CD4-positive, alpha-beta T cell treated with Interferon gamma for 1 hour (primary cell): ENCODE results near the gene ANKRD44.
A peak's percentile ranks its signal among the peaks of the same experiment; 100 is the strongest.

Source experiments
- DNase-seq: peaks from one replicate; pipeline ENCODE4 v3.0.0-alpha.2; 2020

ANKRD44 gene

DNA sequence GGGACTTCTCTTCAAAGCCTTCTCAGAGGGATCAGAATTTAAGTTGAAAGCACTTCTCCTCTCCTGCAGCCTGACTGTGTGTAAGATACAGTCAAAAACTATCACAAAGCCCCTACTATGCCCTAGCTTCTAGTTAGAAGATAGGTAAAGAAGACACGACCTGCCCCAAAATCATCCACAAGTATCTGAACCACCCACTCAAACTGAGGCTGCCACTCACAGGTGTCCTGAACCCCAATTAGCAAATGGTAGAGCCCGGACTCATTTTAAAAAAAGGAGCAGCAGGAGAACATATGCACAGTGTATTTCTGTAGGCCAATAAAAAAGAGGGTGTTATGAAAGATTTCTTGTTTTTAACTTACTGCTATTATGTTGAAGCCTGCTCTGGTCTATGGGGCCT is 74.4 kb downstream of the ANKRD44 start:
- no peak for DNase-seq

DNA sequence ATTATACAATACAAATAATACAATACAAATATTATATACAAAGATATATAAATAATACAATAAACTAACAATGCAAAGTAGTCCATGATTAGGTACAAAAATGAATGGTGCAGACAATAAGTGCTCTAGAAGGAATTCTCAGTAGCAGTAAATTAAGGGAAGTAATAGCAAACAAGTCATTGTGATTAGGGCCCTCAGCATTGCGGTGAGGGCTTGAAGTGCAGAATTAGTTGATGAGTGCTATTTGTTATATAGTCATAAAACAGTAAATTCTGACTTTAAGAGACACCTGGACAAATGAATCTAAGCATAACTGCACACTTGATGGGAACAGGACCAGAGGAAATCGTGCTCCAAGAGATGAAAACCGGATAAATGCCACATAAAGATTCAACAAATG is 74.9 kb downstream of the ANKRD44 start:
- no peak for DNase-seq

DNA sequence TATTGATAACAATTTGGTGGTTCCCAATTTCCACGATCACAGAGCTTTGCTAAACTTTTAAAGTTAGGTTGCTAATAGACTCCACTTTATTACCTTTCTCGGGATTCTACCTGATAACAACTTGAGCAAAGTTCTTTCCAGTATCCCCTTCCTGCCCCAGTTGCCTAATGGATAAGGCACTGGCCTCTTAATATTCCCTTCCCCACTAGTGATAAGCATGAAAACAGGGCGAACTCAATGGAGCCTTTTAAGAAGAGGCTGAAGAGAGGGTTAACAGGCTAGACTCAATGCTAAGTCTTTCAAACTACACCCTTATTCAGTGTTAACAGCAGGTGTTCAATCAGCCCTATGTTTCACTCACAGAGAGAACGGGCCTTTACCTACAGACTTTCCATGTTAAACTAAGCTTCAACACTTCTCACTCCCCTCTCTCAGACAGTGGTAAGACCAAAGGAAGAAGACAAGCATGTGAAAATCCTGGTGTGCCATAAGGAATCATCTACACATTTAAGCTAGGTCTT is 75.8 kb downstream of the ANKRD44 start:
- no peak for DNase-seq

DNA sequence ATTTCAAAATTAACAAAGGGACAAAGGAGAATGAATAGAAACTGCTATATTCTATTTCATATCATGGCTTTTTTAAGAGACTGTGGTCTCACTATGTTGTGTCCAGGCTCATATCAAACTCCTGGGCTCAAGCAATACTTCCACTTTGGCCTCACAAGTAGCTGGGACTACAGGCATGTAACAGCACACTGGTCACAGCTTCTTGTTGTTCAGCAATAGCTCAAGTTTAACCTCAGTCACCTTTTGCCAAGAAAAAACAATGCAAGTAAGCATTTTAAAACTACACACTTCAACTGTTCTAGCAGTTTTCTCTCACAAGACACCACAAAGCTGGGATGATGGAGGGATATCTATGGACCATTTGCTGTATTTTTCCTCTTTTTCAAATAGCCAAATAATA is 77.1 kb downstream of the ANKRD44 start:
- DNase-seq = no peak

DNA sequence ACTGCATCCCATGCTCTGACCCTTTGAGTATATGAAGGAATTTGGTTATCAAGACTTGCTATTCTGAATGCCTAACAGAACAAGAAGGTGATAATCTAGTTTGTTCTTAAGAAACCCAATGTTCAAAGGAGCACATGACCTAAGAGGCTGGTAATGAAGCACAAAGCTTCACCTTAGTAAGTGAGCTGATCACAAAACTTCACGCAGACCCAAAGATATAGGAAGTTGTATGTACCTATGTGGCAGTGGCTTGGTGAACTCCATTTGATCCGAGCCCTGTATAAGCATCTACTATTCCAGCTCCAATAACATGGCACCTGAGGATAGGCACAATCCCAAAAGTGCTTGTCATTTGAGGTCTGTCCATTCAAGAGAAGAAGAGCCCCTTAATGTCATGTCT is 78.6 kb downstream of the ANKRD44 start:
- DNase-seq = no peak

DNA sequence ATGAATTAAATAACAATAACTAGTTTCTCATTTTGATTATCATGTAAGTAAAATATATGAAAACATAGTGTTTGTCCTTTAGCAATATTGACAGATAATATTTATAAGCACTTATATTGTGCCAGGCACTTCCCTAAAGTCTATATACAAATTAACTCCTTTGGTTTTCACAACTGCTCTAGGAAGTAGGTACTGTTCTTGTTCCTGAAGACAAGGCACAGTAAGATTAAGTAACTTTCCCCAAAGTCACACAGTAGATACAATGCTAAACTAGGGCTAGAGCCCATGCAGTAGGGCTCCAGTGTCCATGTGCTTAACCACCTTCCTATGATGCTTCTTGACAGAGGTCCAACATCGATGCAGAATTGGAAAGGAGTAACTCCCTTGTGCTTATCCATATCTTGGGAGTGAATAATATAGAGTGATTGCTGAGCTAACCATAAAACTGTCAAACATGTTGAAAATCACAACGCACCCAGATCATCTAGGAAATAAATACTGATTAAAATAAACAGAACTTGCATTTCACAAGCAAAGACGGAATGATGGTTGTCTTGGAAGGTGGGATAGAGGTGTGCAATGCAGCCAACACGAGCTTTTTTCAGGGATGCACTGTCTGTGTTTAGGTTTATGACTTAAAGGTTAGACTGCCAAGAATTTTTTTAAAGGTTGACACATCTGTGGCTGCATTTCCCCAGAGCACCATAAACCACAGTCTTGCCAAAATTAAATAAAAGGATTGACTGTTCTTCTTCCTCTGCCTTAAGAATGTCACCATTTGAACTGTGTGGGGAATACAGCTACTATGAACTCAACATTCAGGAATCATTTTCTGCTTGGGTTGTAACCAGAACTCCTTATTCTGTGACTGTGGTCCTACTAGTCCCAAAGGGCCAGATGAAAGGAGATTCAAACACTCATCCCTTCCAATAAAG is 80.8 kb downstream of the ANKRD44 start:
- DNase-seq = no peak

DNA sequence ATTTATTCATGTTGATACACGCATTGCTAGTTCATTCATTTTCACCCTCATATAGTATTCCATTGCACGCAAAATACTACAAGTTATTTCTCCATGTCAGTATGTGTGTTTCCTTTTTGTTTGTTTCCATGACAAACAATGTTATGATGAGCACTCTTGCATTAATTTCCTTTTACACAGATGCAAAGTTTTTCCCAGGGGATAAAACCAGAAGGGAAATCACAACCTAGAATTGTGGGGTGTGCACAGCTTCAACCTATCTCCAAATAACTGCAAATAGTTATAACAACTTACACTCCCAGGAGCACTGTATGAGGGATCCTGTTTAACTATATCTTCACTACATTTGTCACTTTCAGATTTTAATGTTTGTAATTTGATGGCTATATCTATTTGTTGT is 87.1 kb downstream of the ANKRD44 start:
- no peak for DNase-seq

DNA sequence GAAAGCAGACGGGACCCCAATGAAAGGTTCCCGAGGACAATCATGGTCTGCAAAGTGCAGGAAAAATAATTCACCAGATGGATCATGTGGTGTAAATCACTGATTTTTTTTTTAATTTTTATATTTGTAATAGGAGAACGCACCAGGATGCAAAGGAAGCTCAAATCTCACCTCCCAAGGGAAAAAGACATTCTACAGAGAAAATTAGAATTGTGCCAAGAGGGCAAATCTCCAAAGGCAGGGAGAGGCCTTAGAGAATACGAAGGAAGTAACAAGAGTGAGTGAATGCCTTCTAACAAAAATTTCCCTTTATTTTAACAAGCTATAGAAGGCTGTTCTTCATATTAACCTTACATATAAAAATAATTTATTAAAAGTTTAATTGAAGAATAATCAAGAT is 90.9 kb downstream of the ANKRD44 start:
- DNase-seq = no peak

DNA sequence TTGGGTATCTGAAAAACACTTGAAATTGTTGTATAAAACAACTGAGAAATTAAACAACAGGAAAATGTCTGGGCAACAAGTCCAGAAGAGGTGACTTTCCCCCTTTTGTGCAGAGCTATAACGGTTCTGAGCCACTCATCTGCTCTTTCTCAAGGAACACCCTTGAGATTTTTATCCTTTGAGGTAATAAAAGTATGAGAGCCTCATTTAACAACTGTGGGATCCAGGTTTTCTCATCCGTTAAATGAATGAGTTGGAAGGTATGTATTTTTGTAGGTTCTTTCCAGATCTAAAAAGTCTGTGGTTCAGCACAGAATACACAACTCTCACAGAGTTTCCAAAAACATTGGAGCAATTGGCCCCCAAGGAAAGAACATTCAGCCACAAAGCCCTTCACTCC is 93.0 kb downstream of the ANKRD44 start:
- no peak for DNase-seq

DNA sequence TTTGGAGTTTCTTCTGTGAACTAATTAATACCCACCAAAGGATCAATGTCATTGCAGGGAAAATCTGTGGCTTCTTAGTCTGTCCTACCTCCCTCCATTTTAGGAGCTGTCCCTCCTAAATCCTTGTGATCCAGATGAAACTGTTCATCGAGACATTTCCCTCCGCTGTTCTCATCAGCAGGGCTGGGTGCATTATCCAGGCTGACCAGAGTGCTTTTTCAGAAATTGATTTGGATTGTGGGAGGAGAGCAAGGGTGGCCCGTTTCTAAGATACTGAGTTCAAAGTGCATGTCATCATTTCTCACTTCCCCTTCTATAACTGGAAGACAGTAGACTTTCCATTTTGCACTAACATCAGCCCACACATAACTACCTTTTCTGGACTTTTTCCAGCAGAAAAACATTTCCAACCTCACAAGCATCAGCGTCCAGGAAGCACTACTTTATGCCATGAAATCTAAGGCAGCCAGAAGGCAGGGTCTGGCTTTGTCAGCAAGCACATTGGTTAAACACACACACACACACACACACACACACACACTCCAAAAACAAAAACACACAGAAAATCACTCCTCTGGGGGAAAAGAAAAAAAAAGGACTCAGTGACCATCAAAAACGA is 94.1 kb downstream of the ANKRD44 start:
- no peak for DNase-seq

DNA sequence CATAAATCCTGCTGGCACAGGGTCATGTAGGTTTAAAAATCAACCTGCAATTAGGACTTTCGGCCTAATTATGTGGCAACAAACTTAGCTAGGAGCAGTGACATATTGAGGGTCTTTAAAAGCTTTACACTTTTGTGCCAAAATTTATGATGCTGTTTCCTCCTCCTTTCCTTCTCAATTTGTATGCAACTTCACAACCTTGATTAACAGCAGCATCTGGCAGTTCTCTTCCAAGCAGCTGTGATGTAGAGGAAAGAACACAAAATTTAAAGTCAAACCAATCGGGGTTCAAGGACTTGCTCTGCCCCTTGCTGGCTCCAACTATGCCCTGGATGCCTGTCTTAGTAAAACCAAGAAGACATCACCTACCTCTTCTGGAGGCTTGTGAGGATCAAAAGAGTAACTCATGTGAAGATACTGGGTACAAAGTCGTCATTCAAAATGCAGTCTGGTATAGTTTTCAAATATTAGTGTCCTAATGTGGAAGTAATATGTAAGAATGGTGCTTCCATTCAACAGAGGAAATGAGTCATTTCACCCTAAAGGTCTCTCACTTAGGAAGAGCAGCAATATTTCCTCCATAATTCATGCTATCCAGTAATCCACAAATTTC is 94.7 kb downstream of the ANKRD44 start:
- no peak for DNase-seq

DNA sequence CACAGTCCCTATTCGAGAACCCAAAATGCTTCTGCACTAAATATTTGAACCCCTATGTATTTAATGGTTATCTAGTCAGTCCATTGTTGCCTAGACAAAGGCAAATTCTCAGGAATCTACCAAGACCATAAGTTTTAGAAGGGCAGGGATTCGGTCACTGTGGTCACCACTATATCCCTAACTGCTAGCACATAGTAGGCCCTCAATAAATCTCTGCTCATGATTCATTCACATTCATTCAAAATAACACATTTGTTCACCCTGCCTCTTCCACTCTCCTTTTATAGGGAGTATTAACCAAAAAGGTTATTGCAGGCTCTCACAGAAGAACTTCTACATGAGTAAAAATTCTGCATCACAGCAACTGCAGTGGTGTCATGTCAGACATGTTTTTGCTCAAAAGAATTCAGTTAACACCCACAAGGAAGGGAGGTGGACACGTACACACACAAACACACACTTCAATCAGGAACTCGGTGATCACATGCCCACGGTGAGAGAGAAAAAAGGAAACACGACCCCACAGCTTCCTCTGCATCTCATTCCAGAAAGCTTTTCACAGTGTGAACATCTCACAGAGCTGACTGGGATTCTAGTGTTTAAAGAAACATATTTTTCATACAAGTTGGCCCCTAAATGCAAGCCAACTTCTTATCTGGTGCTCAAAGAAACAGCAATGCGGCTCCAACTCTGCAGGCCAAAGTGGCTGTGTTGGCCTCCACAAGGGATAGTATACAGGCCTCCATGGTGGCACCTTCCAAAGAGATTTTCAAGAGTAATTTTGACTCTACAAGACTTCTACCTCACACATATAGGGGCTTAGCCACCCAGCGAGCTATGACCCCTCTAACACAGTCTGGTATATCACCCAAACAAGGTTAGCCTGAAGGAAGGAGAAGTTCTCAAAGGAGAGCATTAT is 98.0 kb downstream of the ANKRD44 start:
- peak; percentile 24 for DNase-seq

DNA sequence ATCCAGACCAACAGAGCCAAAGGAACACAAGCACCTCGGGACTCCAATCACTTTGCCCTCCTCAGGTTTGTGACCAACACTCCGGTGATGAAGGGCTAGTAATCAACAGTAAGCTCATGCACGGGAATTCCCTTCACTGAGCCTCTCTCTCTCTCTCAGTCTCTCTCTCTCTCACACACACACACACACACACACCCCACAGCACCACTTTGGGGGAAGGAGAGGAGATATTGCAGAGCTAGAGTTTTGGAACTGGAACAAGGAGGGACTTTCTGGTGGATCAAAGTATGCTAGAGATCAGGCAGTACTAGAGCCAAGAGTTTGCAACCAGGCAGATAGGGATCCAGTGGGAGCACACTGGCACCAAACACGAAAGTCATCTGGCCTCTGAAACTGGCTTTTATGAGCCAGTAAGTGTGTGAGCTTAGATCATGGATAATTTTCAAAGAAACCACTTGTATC is 98.7 kb downstream of the ANKRD44 start:
- DNase-seq = peak; percentile 13

DNA sequence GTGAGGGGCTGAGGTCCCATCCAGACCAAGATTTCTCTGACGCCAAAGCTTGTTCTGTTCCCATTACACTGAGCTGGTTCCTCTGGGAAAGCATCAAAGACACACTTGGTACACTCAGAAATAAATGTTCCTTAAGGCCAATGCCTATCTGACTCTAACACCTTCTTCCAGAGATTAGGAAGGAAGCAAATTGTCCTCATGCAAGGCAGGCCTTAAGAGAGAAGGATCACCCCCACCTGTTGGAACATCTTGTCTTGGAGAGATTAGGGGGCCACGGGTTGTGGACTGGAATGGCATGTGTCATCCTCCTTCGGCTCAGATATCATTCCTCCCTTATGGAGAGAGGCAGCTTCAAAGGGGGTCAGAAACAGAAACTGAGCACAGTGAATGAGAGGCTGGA is 100.2 kb downstream of the ANKRD44 start:
- no peak for DNase-seq

DNA sequence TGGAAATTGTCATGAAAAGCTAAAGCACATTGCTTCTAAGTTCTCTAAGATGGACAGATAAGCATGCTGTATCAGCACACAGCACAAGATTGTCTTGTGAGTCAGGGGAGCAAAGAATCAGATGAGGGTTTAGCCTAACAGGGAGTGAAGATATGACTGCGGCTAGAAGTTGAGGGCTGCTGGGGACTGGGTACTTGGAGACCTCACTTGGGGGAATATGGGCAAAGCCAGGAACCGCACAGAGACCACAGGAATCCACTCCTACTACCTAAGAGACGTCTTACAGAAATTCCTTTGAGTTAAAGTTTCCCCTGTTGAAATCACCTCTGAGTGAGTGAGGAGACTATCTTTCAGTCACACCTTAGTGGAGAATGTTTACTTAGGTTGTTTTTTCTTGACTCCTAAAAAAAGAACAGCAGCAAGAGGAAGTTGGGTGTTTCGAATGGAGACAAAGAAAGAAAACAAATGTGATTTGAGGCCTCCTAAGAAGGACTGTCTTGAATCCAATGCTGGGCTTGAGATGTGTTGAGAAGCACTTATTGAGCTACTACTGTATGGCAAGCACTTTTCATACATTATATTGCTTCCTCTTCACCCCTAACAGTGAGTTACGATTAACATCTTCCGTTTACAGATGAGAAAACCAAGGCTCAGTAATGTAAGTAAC is 100.7 kb downstream of the ANKRD44 start:
- no peak for DNase-seq

DNA sequence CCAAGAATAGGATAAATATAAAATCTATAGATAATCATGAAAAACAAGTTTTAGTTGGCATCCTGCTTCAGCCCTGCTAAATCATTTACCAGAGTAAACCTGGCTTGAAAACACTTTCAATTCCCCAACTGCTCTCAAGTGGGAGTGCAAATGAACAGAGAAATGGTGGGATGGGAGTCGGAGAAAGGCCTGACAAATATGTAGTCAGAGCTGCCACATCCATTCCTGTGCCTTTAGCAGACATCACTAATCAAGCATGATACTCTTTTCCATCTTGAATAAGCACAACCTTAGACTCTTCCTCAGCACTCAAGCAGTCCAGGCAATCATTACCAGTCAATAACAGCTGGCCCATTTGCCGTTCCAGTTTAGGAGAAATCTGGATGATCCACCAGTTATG is 101.3 kb downstream of the ANKRD44 start:
- no peak for DNase-seq

DNA sequence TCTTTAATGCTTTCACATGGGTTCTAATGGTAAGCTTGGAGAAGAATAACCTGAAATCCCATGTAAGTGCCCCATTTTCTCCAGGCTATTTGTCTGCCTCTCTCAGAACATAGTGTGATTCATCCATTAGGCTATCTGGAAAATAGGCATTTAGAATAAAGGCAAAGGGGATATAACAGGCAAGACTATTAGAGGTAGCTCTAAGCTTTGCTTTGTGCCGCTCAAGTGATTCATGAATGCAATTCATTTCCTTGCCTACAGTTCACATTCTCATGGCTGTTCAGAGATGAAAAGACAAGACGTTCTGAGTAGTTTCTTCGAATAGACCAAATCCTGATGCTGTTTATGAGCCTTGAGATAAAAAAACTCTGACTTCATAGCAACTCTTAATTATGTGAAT is 101.7 kb downstream of the ANKRD44 start:
- no peak for DNase-seq

DNA sequence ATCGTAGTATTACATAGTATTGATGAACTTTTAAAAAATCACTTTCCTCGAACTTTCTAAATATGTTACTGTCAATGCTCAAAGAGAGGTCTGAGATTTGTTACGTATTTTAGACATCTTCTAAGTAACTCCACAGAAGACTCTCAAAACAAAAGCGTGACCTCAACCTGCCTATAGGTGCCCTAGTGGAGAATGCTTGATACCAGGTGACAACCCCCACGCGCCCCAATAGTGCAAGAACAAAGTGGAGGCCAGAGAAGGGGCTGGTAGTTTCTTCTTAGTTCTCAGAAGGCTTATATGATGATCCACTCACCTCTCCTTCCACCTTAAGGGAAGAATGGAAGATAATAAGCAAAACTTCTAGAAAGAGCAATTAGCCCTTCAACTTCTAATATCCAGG is 102.6 kb downstream of the ANKRD44 start:
- peak; percentile 23 for DNase-seq

DNA sequence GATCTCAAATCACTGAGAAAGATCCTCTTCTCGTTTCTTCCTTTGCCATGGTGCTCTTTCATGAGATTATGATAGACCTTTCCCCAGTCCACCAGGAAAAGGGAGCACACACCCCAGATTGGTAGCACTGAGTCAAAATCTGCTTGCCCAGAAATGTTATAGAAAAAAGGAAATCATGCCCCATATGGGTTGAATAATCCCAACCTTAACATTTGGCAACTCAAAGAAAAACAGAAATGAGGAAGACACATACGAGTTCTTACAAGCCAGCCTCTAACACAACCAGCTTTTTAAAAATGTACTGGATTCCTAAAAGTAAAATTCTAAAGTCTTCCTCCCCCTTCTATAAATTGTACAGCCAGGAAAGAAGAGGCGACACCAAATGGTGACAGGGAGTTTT is 103.0 kb downstream of the ANKRD44 start:
- no peak for DNase-seq

DNA sequence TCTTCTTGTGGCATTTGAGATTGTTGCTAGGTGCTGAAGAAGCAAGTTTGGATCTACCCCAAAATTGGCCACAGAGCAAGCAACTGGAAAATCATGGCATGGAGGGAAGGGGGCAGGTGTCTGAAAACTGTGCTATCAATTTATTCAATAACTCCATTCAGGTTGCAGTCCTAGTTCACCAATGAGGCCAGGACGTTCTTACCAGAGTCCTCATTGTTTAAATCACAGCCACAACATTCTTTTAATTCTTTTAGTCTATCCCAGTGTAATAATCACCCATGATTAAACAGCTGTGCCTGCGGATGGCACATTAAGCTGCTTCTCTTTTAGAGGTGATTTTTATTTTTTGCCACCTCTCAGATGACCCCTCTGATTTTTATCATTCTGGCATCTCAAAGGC is 103.5 kb downstream of the ANKRD44 start:
- no peak for DNase-seq

DNA sequence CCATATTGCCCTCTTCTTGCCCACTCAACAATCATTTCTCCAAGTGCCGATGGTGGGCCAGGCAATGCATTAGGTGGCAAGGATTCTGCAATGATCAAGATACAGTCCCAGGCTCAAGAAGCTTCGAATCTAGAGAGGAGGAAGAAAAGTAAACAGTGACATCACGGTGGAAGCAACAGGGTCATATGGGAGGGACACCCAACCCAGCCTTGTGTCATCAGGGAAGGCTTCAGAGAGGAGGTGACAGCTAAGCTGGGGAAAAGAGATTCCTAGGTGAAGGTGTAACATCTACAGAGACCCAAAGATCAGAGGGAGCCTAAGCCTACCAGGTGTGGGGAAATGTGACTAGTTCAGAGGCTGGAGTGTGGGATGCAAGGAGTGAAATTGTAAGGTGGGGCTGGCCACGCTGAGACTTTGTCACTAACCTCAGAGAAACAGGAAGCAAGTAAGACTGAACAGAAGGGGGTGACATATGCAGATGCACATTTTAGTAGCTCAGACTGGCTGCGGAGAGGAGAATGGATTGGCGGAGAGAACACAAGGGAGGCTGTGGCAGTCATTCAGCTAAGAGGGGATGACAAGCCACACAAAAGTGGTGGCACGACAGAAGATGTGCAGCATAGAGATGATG is 104.9 kb downstream of the ANKRD44 start:
- DNase-seq = peak; percentile 79
